ENCODE results near the gene SPATS1.

The SPATS1 gene

GRCh38 chr6:44388135-44388487 lies 45.7 kb downstream of the SPATS1 start:
- DNase-seq (ENCODE audit: low spot score): no peak
- Histone ChIP-seq H3K27ac (ENCODE audit: poor library complexity, severe bottlenecking) (peak overlapping the region; percentile 82), H3K27me3 (ENCODE audit: insufficient read depth, poor library complexity, severe bottlenecking) (no peaks in the 10 kb centered on the region), H3K4me1 (ENCODE audit: insufficient read depth, poor library complexity, severe bottlenecking) (peaks cover 4% of the 10 kb centered on the region), H3K9me3 (ENCODE audit: severe bottlenecking) (no peaks in the 10 kb centered on the region), H3K4me3 (ENCODE audit: severe bottlenecking) (peak overlapping the region; percentile 69), H3K36me3 (ENCODE audit: low read depth) (peaks cover 38% of the 10 kb centered on the region)
- no peak for ATAC-seq (ENCODE audit: low read depth)
- no peak for TF ChIP-seq CTCF (IDR thresholded peaks at IDR 0.05; ENCODE audit: poor library complexity, severe bottlenecking)

GRCh38 chr6:44388887-44389286 lies 46.4 kb downstream of the SPATS1 start:
- ATAC-seq (ENCODE audit: low read depth) (no peak), DNase-seq (ENCODE audit: low spot score) (no peak)
- H3K9me3 ChIP-seq (ENCODE audit: severe bottlenecking): no peaks in the 10 kb centered on the region
- no peak overlapping the region for H3K27ac ChIP-seq (ENCODE audit: poor library complexity, severe bottlenecking)
- H3K4me1 ChIP-seq (ENCODE audit: insufficient read depth, poor library complexity, severe bottlenecking): peaks cover 4% of the 10 kb centered on the region
- peaks cover 46% of the 10 kb centered on the region for H3K36me3 ChIP-seq (ENCODE audit: low read depth)
- H3K27me3 ChIP-seq (ENCODE audit: insufficient read depth, poor library complexity, severe bottlenecking): no peaks in the 10 kb centered on the region
- no peak for TF ChIP-seq CTCF (IDR thresholded peaks at IDR 0.05; ENCODE audit: poor library complexity, severe bottlenecking)
- peak overlapping the region; percentile 69 for H3K4me3 ChIP-seq (ENCODE audit: severe bottlenecking)

- H3K4me3 ChIP-seq (ENCODE audit: severe bottlenecking): no peak overlapping the region
- H3K27ac ChIP-seq (ENCODE audit: poor library complexity, severe bottlenecking): no peak overlapping the region
- ATAC-seq (ENCODE audit: low read depth): no peak
- no peak for DNase-seq (ENCODE audit: low spot score)
- H3K27me3 ChIP-seq (ENCODE audit: insufficient read depth, poor library complexity, severe bottlenecking): no peaks in the 10 kb centered on the region
- no peaks in the 10 kb centered on the region for H3K9me3 ChIP-seq (ENCODE audit: severe bottlenecking)
- TF ChIP-seq CTCF (IDR thresholded peaks at IDR 0.05; ENCODE audit: poor library complexity, severe bottlenecking): no peak
- peaks cover 57% of the 10 kb centered on the region for H3K36me3 ChIP-seq (ENCODE audit: low read depth)
- peaks cover 4% of the 10 kb centered on the region for H3K4me1 ChIP-seq (ENCODE audit: insufficient read depth, poor library complexity, severe bottlenecking)
These were observed 47.8 kb downstream of the SPATS1 start for GRCh38 chr6:44390158-44390683.

Data from RWPE2 (cell line).